HepG2 (cell line): ENCODE measurements around the gene PRADC1.

Experiments
- EZH2 ChIP-seq: conservative IDR thresholded peaks from 2 replicates; pipeline ENCODE4 v1.6.1; 2012; ENCODE audit warnings: mild to moderate bottlenecking, low read depth, low read length, moderate library complexity
- FOXP1 ChIP-seq, 2 experiments: fragments of 450-650 bp in 1 of 2; IDR thresholded peaks; 2 replicates each; pipeline ENCODE4 v1.6.1; 2017 to 2018; ENCODE audit warnings: antibody characterized with exemption in 1 of 2
- TBL1XR1 ChIP-seq: fragments of 150-350 bp; IDR thresholded peaks from 2 replicates; pipeline ENCODE4 v1.6.1; 2014; ENCODE audit warnings: borderline replicate concordance, low read length; ENCODE audit not compliant: partially characterized antibody
- ZNF501 ChIP-seq: sonication (generic); formaldehyde crosslinking; IDR thresholded peaks from 2 replicates; pipeline ENCODE4 v1.5.1; 2020; ENCODE audit warnings: mild to moderate bottlenecking, moderate library complexity, missing genetic modification reagents
- TF ChIP-seq, protein P1 (sequence below): sonication (generic); formaldehyde crosslinking; IDR thresholded peaks from 2 replicates; pipeline ENCODE4 v1.5.0; 2020; ENCODE audit warnings: mild to moderate bottlenecking, missing genetic modification reagents, moderate library complexity

GRCh38 chr2:73268830-73269685 is 36.0 kb upstream of the PRADC1 start:
- no peak for TF ChIP-seq ZNF501 (CRISPR knock-in tag)
- no peak for TF ChIP-seq TBL1XR1
- TF ChIP-seq, protein P1, sequence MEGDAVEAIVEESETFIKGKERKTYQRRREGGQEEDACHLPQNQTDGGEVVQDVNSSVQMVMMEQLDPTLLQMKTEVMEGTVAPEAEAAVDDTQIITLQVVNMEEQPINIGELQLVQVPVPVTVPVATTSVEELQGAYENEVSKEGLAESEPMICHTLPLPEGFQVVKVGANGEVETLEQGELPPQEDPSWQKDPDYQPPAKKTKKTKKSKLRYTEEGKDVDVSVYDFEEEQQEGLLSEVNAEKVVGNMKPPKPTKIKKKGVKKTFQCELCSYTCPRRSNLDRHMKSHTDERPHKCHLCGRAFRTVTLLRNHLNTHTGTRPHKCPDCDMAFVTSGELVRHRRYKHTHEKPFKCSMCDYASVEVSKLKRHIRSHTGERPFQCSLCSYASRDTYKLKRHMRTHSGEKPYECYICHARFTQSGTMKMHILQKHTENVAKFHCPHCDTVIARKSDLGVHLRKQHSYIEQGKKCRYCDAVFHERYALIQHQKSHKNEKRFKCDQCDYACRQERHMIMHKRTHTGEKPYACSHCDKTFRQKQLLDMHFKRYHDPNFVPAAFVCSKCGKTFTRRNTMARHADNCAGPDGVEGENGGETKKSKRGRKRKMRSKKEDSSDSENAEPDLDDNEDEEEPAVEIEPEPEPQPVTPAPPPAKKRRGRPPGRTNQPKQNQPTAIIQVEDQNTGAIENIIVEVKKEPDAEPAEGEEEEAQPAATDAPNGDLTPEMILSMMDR (CRISPR knock-in tag), result no peak
- TF ChIP-seq EZH2, result no peak
- TF ChIP-seq FOXP1 (IDR thresholded peaks at IDR 0.05), result no peak
- TF ChIP-seq FOXP1 (CRISPR knock-in tag; IDR thresholded peaks at IDR 0.05), result no peak
